Forelimb muscle (tissue), 1 donor: ENCODE data around the gene GIPC2. TPM values are rescaled to one million over a fixed set of nuclear protein-coding genes. Genes with fewer than 3 reads are reported as not detected.
A peak's percentile ranks its signal among the peaks of the same experiment; 100 is the strongest.
"Not testable (repeated sequence)": the region's sequence is repeated elsewhere in the genome, so short reads cannot be mapped to it uniquely, and the experiment has no call there.

Experiments
- DNase-seq: peaks from one replicate; pipeline ENCODE4 v3.0.0-alpha.2; 2013; ENCODE audit warnings: low read depth
- polyA plus RNA-seq: library from polyadenylated mRNA; unstranded; fragments of 120-200 nt; gene quantifications from one replicate; pipeline ENCODE4 v1.2.1, GENCODE V29; 2013; ENCODE audit not compliant: insufficient read length

Gene GIPC2, protein sequence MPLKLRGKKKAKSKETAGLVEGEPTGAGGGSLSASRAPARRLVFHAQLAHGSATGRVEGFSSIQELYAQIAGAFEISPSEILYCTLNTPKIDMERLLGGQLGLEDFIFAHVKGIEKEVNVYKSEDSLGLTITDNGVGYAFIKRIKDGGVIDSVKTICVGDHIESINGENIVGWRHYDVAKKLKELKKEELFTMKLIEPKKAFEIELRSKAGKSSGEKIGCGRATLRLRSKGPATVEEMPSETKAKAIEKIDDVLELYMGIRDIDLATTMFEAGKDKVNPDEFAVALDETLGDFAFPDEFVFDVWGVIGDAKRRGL
- polyA plus RNA-seq: 0.78 TPM

DNA sequence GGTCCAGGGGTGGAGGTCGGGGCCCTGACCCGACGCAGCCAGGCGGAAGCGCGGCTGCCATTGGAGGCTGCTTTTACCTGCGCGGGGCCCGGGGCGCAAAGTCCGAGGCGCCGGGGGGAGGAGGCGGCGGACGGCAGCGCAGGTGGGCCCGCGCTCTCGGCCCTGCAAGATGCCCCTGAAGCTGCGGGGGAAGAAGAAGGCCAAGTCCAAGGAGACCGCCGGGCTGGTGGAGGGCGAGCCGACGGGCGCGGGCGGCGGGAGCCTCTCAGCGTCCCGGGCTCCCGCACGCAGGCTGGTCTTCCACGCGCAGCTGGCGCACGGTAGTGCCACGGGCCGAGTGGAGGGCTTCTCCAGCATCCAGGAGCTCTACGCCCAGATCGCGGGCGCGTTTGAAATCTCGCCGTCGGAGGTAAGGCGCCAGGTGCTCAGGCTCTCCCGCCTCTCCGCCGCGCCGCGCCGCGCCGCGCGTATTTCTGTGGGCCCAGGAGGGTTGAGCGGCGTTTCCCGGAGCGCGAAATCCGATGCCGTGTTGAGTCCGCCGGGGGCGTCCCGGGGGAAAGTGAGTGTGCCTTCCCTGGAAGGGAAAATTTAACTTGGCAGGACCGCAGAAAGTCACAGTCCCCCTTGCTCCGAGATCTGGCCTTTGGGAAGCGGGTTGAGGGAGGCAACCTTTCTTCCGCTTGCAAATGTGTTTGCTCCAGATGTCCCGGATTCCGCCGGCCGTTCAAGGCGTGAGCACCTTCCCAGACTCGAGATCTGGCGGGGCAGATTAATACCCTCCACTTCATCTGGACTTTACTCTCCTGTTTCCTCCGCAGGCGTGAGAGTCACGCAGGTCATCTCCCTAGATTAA lies at the start of gene GIPC2:
Gene GIPC2 (plus strand): TSS at position 41 of the 853 bp plus-strand sequence. CDS start 129 bp downstream, at position 170.
- DNase-seq: no peak

DNA sequence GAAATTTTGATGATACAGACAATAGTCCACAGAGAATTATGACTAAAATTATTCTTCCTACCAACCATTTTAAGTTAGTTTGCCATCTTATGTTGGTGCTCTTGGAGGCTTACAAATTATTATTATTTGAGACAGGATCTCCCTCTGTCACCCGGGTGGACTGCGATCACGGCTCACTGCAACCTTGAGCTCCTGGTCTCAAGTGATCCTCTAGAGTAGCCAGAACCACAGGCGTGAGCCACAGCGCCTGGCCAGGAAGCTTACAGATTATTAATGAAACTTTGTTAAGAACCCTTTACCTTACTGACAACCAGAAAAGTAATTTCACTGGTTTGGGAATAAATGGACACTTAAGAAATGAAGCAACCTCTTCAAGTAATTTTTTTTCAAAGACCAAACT lies 49.0 kb upstream of the GIPC2 start:
- DNase-seq: no peak

DNA sequence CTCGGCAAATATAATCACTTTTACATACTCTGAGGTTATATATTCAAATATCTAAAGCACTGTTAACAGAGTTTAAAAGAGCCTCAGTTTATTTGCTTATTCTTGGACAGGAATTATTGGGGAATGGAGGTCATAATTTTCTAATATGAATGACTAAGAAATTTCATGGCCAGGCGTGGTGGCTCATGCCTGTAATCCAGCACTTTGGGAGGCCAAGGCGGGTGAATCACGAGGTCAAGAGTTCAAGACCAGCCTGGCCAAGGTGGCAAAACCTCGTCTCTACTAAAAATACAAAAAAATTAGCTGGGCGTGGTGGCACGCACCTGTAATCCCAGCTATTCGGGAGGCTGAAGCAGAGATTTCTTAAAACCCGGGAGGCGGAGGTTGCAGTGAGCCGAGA lies 45.2 kb upstream of the GIPC2 start:
- DNase-seq: not testable (repeated sequence)

DNA sequence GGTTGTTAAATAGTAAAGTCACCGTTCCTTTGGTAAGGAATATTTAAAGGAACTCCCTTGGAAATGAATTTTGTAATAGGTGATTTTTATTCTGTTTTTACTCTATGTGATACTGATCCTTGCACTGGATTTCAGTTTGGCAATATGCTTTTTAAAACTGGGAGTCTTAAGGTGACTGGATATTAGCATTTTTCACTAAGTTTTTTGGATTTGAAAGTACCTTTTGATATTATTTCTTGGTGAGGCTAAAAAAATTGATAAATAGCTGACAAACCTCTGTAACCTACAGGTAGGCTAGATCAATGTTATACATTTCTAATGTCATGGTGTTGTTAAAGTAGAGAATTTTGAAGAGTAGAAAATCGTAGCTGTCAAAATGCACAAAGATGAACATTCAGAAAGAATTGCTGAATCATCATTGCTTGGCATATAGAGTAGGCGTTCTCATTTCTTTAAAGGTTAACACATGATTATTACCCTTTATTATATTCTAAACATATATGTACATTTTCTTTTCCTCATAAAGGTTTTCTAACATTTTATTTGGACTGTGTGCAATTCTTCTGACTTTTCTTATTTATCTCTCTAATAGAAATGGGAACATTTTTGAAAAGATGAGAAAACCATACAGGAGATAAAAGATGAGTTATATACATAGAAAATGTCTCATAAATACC lies 42.6 kb upstream of the GIPC2 start:
- no peak for DNase-seq

DNA sequence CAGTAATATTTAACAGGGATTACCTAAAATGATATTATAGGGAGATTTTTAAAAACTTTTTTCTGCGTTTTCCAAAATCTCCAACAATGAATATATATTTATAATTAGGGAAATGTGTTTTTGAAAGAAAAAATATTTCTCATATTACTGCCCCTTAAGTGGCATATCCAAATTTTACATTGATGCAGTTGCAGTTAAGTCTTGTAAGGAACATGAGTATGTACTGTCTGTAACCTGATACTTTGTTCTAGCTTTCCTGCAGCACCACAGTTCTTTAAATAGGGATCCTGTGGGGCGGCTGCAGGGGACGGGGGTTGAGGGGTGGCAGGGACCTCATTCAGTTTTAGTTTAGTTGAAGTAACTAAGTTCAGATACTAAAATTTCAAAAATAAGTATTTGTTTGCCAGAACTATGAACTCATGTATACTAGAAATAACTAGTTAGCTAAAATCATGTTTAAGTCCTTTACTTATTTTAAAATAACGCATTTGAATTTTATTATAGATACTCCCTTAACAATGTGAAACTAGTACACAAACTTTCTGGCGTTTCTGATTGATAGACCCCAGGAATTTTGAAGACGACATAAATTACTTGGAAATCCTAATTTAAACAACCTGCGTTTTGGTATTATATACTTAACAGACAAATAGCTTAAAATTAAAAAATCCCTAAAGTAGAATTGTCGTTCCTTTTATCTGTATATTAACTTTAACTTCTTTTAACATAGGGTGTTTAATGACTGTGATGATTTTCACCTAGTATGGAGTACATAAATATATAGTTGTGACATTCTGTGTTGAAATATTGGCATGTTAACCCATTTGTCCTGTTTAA lies 41.7 kb upstream of the GIPC2 start:
- no peak for DNase-seq

DNA sequence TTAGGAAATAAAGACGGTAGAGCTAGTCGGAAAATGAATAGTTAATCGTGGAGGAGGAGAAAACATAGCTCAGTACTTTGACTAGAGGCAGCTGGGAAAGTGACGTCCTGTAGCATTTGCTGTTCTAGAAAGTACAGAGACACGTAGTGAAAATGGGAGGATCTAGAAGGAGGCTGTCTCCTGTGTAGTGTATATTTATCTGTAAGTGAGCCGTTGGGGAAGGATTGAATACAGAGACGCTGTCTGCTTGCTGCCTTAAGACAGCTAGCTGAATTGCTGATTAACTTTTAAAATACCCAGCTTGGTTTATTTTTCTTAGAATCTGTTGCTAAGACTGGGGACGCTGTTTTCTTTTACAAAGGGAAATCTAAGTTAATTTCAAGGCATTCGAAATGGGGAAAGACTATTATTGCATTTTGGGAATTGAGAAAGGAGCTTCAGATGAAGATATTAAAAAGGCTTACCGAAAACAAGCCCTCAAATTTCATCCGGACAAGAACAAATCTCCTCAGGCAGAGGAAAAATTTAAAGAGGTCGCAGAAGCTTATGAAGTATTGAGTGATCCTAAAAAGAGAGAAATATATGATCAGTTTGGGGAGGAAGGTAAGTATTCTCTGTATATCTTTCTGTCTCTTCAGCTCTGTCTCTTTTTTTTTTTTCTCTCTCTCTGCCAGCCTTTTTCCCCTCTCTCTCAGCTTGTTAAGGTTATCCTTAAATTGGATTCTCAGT lies 40.9 kb upstream of the GIPC2 start, which contains the start of gene DNAJB4:
Gene DNAJB4 (plus strand): TSS at position 221 of the 729 bp plus-strand sequence. CDS start 172 bp downstream, at position 393.
- peak; percentile 100 for DNase-seq

DNA sequence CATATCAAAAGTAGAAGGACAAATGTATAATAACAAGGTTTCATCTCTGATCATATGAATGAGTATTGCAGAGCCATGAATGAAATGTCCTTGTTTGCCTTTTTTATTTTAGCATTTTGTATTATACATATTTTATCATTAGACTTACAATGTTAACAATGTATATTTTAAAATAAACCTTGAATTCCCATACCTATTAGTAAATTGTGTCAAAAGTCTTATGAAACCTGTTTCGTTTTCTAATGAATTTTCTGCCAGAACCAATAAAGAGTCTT lies 40.4 kb upstream of the GIPC2 start:
- DNase-seq: no peak

DNA sequence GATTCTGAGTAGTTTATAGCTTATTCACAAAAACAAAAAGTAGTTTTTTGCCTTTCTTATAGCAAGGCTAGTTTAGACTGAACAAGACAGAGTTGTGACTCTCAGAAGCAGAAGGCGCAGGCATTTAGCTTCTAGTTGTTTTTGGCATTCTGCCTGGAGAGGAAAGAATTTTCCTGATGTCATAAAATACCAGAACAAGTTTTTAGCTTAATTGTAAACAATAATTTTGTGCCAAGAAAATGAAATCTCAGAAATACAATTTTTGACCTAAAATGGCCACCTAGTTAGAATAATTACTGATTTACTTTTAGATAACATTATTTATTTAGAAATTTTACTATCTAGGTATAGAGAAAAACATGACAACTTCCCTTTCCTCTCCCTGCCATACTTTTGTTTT lies 40.0 kb upstream of the GIPC2 start:
- peak; percentile 90 for DNase-seq

DNA sequence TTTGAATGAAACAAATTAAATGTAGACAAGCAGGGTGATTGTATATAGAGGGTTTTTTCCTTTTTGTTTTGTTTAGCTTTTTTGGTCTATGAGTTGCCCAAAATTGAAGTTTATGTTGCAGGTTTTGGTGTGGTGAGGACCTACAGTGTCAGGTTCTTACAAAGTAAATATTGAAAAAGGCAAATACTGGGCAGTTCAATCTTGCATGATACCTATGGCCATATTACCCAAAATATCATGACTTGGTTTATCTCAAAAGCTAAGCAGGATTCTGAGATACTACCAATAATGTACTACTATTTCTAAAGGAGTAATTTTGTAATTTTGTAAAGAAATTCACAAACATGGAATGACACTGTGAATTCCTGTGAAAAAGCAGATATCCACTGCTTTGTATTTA lies 39.2 kb upstream of the GIPC2 start:
- no peak for DNase-seq

DNA sequence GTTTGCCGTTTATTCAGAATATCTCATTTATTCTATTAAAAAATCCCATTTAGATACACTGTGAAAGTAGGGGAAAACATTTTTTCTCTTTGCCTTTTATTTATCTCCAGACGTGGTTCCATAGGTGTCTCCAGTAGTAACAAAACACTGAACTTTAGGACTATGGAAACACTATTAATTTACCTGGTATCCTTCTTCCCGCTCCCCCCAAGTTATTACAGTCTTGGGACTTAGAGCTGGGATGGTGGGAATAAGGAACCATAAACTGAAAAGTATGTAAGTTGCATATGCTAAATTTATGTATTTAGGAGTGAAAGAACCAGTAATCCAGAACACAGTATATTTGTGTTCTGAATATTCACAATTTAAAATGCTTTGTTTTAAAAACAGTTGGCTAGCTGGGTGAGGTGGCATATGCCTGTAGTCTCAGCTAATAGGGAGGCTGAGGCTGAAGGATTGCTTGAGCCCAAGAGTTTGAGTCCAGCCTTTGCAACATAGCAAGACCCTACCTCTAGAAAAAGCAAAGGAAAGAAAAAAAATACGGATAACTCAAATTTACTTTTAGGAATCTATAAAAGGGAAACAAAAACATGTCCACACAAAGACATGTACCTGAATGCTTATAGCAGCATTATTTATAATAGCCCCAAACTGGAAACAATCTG lies 38.0 kb upstream of the GIPC2 start:
- no peak for DNase-seq

DNA sequence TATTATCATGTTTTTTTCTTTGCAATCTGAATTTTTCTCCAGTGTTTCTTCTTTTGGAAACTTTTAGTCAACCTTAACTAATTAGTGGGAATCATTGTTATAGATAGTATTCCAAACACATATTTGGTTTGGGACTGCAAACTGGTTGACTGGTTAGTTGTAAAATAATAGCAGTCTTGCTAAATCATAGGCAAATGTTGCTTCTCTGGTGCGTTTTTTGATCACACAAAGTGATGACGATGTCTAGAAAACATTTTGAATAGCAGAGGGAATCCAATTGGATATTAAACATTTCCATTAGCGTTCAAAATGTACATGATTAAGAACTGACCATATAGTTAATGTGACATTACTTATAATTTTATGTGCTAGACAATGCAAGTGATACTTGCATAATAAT lies 36.5 kb upstream of the GIPC2 start:
- DNase-seq: no peak

DNA sequence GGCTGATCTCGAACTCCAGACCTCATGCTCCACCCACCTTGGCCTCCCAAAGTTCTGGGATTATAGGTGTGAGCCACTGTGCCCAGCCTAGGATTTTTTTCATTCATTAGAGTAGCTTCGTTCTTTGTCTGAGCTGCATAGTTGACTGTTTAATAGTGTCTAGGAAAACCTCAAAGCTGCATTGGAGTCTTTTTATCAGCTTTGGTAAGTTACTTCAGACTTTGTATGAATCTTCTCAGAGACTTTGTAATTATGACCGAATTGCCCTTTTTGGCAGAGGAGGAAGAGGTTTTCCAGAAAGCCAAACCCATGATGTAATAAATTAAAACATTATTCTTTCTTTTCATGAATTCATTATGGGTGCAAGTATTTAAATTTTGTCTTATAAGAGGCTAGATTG lies 35.9 kb upstream of the GIPC2 start:
- DNase-seq: no peak

DNA sequence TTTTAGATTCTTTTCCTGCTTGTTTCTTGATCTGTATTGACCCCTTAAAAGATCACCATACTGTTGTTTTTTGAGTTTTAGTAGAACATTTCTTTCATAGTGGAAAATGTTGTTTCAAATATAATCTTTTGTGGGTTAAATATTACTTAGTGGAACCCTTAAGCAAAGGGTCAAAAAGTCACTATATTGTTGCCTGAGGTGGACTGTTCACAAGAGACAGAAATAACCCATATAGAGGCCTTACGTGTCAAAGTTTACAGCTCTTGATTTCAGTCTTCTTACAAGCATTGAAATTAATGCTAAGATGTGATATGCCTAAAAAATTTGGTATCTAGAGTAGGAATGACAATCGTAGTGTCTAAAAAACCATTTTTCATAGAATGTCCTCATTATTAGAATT lies 34.7 kb upstream of the GIPC2 start:
- no peak for DNase-seq

DNA sequence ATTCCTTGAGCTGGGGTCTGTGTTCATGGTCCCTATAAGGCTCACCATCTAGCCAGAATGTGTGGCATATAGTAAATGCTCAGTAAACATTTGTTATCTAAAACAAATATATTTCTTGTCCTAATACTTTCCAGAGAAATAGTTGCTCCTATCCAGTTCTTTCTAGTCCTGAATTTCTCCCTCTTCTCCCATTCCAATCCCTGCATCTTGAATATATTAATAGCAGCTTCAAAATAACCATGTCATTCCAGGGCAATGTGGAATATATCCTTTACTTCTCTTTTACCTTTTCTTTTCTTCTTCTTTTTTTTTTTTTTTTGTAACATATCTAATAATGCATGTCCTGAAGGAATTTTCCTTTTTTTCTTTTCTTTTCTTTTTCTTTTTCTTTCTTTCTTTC lies 30.6 kb upstream of the GIPC2 start:
- DNase-seq: no peak

DNA sequence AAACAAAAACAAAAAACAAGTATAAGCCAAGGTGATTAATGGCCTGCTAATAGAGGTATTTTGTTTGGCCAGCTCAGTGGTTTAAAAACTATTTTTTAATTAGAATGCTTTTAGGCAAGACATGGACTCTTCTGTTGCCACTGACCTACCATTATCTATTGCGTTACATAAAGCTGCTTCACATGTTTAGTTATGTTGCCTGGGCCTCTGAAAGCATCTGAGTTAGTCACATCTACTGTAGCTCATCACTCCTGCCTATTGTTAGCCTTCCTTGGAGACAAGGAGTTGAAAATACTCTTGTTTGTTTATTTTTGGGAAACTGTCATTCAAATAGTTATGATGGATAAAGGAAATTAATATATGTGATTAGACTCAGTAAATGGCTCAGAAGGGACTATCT lies 26.7 kb upstream of the GIPC2 start:
- DNase-seq: no peak

DNA sequence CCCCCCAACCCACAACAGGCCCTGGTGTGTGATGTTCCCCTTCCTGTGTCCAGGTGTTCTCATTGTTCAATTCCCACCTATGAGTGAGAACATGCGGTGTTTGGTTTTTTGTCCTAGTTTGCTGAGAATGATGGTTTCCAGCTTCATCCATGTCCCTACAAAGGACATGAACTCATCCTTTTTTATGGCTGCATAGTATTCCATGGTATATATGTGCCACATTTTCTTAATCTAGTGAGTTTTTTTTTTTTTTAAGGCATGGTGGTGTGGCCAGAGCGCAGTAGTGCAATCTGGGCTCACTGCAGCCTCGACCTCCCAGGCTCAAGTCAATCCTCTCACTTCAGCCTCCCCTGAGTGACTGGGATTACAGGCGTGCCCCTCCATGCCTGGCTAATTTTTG lies 24.6 kb upstream of the GIPC2 start:
- not testable (repeated sequence) for DNase-seq

DNA sequence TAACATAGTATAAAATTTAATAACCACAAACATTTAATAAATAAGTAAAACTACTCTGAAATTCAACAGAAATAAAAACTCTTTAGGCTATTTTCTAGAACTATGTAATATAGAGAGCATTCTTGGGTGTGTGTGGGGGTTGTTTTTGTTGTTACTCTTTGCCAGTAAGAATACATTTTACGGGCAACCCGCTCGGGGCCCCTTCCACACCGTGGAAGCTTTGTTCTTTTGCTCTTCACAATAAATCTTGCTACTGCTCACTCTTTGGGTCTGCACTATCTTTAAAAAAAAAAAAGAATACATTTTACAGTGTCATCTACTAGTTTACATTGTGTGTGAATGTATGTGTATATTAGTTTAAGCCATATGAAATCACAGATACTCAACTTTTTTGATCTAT lies 16.0 kb upstream of the GIPC2 start:
- no peak for DNase-seq

DNA sequence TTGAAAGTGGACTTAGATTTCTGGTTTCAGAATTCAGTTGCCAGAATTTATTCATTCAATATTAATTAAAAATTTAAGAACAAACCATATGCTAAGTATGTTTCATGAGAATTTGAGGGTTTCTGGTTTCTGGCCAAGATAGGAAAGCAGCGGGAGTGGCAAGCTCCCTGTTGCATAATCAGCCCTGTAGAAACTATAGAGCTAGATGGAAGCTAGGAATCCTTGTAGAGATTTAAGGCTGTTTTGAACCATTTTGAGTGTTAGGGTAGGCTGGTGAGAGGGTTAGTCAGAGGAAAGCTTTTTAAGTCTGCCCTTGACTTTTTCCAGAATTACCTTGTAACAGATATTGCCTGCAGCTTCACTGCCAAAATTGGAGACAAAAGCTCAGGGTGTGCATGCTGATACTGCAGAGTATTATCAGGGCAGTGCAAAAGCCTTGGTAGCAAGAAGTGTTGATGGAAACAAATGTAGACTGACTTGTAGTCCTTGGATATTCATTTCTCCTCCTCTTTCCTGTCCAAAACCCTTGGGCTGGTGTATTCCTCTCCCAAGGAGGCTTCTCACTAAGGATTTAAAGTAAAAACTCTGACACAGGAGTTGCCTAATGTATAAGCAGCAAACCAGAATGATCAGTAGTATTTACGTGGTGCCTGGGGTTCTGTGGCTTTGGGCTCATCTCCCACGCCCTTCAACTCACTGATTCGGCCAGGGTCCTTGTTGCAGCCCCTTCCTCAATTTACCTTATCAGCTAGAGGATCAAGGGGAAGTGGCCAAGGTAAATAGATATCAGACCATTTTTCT lies 12.6 kb upstream of the GIPC2 start:
- no peak for DNase-seq

DNA sequence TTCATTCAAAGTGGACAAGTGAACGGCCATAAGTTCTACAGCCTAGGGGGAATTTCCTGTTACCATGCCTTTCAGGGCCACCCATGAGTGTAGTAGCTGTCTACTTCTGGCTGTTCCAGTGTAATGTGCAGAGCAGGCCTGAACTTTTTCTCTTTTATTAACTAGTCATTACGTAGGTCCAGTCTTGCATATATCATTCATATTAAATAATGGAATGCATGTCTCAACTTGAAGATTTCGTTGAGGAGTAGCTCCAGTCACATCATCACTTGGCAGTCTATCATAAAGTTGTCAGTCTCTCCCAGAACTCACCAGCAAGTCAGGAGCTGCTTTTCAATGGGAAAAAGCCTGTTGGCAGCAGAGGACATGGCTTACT lies 12.0 kb upstream of the GIPC2 start:
- no peak for DNase-seq

DNA sequence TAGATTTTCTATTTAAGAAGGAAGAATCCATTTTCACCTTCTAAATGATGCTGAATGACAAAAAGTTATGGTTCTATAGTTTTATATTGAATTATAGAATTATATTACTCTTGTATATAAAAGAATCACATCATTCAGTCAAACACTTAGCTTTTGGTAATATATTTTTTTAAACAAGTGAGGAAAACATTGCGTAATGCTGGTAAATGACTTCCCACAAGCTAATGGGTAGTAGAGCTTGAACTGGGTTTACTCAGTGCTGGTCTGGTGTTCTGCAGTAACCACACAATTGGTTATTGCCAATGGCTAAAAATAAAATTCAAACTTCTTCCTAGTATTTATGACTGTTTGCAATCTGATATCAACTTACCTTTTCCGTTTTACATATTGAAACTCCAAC lies 10.6 kb upstream of the GIPC2 start:
- DNase-seq: no peak
